Panc1 (cell line): ENCODE data around the gene RABGAP1L. TPM values are rescaled to one million over a fixed set of nuclear protein-coding genes. Genes with fewer than 3 reads are reported as not detected.

Experiments used
- ATAC-seq: fragments of 200-7000 bp; cut with Tn5 transposase; 2 replicates; pipeline ENCODE4 v1.9.1; 2020; ENCODE audit warnings: mild to moderate bottlenecking, moderate library complexity
- BruUV-seq: library from RNA; stranded (reverse); fragments of 400-500 nt; replicated peaks from 2 replicates; lab custom pipeline; 2021; lab: Mats Ljungman, UMichigan
- CTCF ChIA-PET: fragments of 300-600 bp; sonication (Branson Sonifier 250); formaldehyde crosslinking; loops from one replicate; lab custom pipeline; 2022; ENCODE audit warnings: antibody characterized with exemption; lab: Charles Lee
- POLR2A ChIA-PET: fragments of 300-600 bp; sonication (Branson Sonifier 250); formaldehyde crosslinking; loops from one replicate; lab custom pipeline; 2022; ENCODE audit warnings: antibody characterized with exemption; lab: Charles Lee
- DNase-seq: peaks from one replicate; pipeline ENCODE4 v3.0.0-alpha.2; 2010; ENCODE audit warnings: low read depth, low spot score
- H3K27ac ChIP-seq: 2 replicates; pipeline ENCODE4 v1.5.1; 2011; ENCODE audit warnings: mild to moderate bottlenecking, low read length, inconsistent platforms
- H3K27me3 ChIP-seq: fragments of 200-500 bp; sonication (Bioruptor generic); 2 replicates; pipeline ENCODE4 v1.6.0; 2014; ENCODE audit warnings: low read length, inconsistent platforms; ENCODE audit not compliant: control insufficient read depth, insufficient read depth
- H3K36me3 ChIP-seq: fragments of 200-500 bp; sonication (Bioruptor generic); 2 replicates; pipeline ENCODE4 v1.5.1; 2014; ENCODE audit warnings: inconsistent platforms, mild to moderate bottlenecking, low read length, moderate library complexity; ENCODE audit not compliant: control insufficient read depth, insufficient read depth
- H3K4me1 ChIP-seq: 2 replicates; pipeline ENCODE4 v1.5.1; 2011; ENCODE audit warnings: inconsistent platforms, mild to moderate bottlenecking, low read length, moderate library complexity; ENCODE audit not compliant: control insufficient read depth, insufficient read depth
- H3K4me3 ChIP-seq, 2 experiments: 2 replicates each; pipeline ENCODE4 v1.5.1; 2011 to 2012; ENCODE audit warnings: low read depth in 2 of 2, low read length in 2 of 2, mild to moderate bottlenecking in 2 of 2, inconsistent platforms in 1 of 2, moderate library complexity in 1 of 2
- H3K9me3 ChIP-seq: fragments of 200-500 bp; sonication (Bioruptor generic); 2 replicates; pipeline ENCODE4 v1.5.1; 2014; ENCODE audit warnings: low read depth, mild to moderate bottlenecking, inconsistent platforms, low read length, moderate library complexity; ENCODE audit not compliant: control insufficient read depth, insufficient read depth
- POLR2AphosphoS5 ChIP-seq: IDR thresholded peaks from 2 replicates; pipeline ENCODE4 v1.6.1; 2012; ENCODE audit warnings: mild to moderate bottlenecking, low read depth, low read length, moderate library complexity
- SIN3A ChIP-seq: IDR thresholded peaks from 2 replicates; pipeline ENCODE4 v1.6.1; 2012; ENCODE audit warnings: low read depth, mild to moderate bottlenecking, low read length, moderate library complexity, borderline replicate concordance; ENCODE audit not compliant: insufficient read depth
- TCF7L2 ChIP-seq: IDR thresholded peaks from 2 replicates; pipeline ENCODE4 v1.6.1; 2011; ENCODE audit warnings: mild to moderate bottlenecking, low read depth, low read length, inconsistent platforms
- in situ Hi-C: cut with HindIII; loops from 2 replicates; pipeline ENCODE4 v1.10.0; 2016; ENCODE audit warnings: low sequenced_read_pairs, low pct_unique_long_range_greater_than_20kb
- intact Hi-C: fragments of 100-400 bp; cut with micrococcal nuclease; formaldehyde crosslinking; loops from one replicate; pipeline ENCODE4 v1.10.0; 2022; ENCODE audit not compliant: unreplicated experiment
- total RNA-seq: library from RNA; stranded (reverse); gene quantifications from one replicate; pipeline ENCODE4 v1.2.1, GENCODE V29; 2021; ENCODE audit not compliant: unreplicated experiment
- TF ChIP-seq, protein P1 (sequence below): fragments of 450-650 bp; IDR thresholded peaks from 2 replicates; pipeline ENCODE4 v1.5.1; 2017; ENCODE audit warnings: mild to moderate bottlenecking
- TF ChIP-seq, protein P2 (sequence below), 2 experiments: IDR thresholded peaks; 2 replicates each; pipeline ENCODE4 v1.6.1; 2011 to 2012; ENCODE audit warnings: low read depth in 2 of 2, control low read depth in 1 of 2, low read length in 1 of 2, mild to moderate bottlenecking in 1 of 2, moderate library complexity in 1 of 2; ENCODE audit not compliant: insufficient read depth in 1 of 2

Gene RABGAP1L
- total RNA-seq, 1 experiment from 2014 or later, result 37.0 TPM

DNA sequence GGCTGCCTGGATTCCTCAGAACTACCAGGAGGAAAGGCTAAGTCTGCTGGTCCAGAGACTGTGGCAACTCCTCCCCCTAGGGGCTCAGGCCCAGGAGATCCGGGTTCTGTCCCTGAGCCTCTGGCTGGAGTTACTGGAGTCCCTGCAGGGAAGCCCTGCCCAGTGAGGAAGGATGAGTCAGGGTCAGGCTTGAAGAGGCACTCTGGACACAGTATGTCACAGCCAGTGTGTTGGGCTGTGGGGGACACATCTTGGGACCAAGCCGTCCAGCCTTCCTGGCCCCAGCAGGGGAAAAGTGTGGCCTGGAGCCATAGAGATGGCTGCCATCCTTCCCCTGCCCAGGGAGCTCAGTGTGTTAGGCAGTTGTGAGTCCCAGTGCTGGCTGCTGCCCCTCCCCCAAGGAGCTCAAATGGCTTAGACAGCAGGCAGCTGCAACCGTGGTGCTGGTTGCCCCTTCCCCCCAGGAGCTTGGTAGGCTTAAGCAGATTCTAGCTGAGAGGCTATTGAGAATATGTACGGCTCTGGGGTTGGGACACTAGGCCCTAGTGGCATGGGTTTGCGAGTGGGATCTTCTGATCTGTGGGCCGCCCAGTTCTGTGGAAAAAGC lies 28.2 kb upstream of the RABGAP1L start:
- H3K4me3 ChIP-seq, result no peak overlapping the region
- no peaks in the 10 kb centered on the region for H3K4me1 ChIP-seq
- ChIA-PET POLR2A (no interaction called here), CTCF (no interaction called here)
- H3K9me3 ChIP-seq, result no peaks in the 10 kb centered on the region
- H3K27me3 ChIP-seq, result no peaks in the 10 kb centered on the region
- no peaks in the 10 kb centered on the region for H3K36me3 ChIP-seq
- no peak overlapping the region for H3K27ac ChIP-seq
- ATAC-seq (no peak), DNase-seq (no peak)
- no TSS peak for BruUV-seq
- TF ChIP-seq TCF7L2 (no peak), SIN3A (no peak), POLR2AphosphoS5 (no peak)
- TF ChIP-seq, protein P1, sequence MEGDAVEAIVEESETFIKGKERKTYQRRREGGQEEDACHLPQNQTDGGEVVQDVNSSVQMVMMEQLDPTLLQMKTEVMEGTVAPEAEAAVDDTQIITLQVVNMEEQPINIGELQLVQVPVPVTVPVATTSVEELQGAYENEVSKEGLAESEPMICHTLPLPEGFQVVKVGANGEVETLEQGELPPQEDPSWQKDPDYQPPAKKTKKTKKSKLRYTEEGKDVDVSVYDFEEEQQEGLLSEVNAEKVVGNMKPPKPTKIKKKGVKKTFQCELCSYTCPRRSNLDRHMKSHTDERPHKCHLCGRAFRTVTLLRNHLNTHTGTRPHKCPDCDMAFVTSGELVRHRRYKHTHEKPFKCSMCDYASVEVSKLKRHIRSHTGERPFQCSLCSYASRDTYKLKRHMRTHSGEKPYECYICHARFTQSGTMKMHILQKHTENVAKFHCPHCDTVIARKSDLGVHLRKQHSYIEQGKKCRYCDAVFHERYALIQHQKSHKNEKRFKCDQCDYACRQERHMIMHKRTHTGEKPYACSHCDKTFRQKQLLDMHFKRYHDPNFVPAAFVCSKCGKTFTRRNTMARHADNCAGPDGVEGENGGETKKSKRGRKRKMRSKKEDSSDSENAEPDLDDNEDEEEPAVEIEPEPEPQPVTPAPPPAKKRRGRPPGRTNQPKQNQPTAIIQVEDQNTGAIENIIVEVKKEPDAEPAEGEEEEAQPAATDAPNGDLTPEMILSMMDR, result no peak
- TF ChIP-seq, protein P2, sequence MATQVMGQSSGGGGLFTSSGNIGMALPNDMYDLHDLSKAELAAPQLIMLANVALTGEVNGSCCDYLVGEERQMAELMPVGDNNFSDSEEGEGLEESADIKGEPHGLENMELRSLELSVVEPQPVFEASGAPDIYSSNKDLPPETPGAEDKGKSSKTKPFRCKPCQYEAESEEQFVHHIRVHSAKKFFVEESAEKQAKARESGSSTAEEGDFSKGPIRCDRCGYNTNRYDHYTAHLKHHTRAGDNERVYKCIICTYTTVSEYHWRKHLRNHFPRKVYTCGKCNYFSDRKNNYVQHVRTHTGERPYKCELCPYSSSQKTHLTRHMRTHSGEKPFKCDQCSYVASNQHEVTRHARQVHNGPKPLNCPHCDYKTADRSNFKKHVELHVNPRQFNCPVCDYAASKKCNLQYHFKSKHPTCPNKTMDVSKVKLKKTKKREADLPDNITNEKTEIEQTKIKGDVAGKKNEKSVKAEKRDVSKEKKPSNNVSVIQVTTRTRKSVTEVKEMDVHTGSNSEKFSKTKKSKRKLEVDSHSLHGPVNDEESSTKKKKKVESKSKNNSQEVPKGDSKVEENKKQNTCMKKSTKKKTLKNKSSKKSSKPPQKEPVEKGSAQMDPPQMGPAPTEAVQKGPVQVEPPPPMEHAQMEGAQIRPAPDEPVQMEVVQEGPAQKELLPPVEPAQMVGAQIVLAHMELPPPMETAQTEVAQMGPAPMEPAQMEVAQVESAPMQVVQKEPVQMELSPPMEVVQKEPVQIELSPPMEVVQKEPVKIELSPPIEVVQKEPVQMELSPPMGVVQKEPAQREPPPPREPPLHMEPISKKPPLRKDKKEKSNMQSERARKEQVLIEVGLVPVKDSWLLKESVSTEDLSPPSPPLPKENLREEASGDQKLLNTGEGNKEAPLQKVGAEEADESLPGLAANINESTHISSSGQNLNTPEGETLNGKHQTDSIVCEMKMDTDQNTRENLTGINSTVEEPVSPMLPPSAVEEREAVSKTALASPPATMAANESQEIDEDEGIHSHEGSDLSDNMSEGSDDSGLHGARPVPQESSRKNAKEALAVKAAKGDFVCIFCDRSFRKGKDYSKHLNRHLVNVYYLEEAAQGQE (IDR thresholded peaks at IDR 0.05; ENCODE audit: insufficient read depth in 1 of 2, low read depth in 2 of 2, low read length in 1 of 2), result no peak
- intact Hi-C loops (no loop called here), in situ Hi-C loops (no loop called here)

DNA sequence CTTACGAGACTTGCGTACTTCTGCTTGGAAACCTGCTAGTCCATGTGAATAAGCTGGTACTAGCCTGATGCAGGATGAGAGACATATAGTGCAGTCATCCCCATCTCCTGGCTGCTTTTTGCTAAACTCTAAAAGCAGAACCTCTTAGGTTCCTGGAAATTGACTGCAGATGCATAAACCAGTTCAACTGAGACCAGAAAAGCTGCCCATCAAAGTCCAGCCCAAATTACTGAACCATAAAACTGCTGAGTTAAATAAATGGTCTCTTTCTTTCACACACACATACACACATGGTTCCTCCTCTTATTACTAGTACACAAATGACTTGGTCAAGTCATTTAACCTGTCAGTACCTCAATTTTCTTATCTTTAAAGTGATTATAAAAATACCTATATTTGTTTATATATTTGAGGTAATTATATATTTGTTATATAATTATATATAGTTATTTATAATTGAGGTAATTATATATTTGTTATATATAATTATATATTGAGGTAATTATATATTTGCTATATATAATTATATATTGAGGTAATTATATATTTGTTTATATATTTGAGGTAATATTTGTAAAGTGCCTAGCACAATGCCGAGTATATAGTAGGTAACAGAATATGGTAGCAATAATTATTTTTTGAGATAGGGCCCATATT lies 25.2 kb upstream of the RABGAP1L start:
- ChIA-PET CTCF (no interaction called here), POLR2A (no interaction called here)
- intact Hi-C loops (no loop called here), in situ Hi-C loops (no loop called here)
- DNase-seq, result no peak
- ATAC-seq, result no peak
- H3K9me3 ChIP-seq, result no peaks in the 10 kb centered on the region
- H3K27me3 ChIP-seq, result no peaks in the 10 kb centered on the region
- no peaks in the 10 kb centered on the region for H3K4me1 ChIP-seq
- TF ChIP-seq, protein P2 (IDR thresholded peaks at IDR 0.05; ENCODE audit: insufficient read depth in 1 of 2, low read depth in 2 of 2, low read length in 1 of 2), result no peak
- TF ChIP-seq, protein P1, result no peak
- TF ChIP-seq POLR2AphosphoS5 (no peak), SIN3A (no peak), TCF7L2 (no peak)
- no peak overlapping the region for H3K4me3 ChIP-seq
- BruUV-seq, result no TSS peak
- H3K27ac ChIP-seq, result no peak overlapping the region
- H3K36me3 ChIP-seq, result no peaks in the 10 kb centered on the region
